C4-2B (cell line): ENCODE results near the gene WRAP73.

Experiments used
- H3K27ac ChIP-seq: fragments of 450-650 bp; 2 replicates; pipeline ENCODE4 v1.5.1; 2017
- ZFX ChIP-seq: fragments of 450-650 bp; IDR thresholded peaks from 2 replicates; pipeline ENCODE4 v1.6.1; 2017
- TF ChIP-seq, protein P1 (sequence below): fragments of 450-650 bp; conservative IDR thresholded peaks from 2 replicates; pipeline ENCODE4 v1.5.1; 2017; ENCODE audit warnings: mild to moderate bottlenecking

WRAP73 gene

DNA sequence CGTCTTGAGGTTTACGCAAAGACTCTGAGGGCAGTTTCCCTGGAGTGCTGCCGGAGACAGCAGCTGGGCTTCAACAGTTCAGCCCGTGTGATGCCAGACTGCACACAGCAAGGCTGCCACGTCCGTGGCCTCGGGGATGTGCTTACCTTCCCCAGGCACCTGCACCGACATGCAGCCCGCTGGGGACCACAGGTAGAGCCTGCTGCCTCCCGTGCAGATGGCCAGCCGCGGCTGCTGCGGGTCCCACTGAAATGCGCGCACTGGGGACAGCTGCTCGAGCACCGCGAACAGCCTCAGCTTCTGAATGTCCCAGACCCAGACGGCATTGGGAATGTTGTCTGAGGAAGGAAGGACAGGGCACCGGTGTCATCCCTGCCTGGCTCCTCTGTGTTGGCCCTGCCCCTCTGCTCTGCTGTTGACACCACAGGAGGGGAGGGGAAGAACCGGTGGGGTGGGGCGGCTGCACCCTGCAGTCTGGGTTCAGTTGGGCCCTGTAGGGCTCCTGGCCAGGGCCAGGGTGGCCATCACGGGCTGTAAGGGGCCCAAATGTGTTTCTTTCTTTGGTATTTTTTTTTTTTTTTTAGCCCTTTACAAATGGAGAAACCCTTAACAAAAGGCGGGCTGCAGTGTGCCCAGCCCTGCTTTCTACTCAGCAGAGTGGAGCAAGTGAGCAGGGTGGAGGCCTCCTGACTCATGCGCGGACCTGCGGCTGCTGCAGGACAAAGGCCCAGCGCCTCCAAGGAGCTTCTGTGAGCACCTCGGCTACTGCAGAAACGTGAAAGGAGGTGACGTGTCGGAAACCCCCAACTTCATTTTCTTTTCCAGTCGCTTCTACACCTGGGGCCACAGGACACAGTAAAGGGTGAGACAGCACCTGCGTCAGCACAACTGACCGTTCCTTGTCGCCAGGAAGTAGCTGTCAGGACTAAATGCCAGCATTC lies 18.3 kb downstream of the WRAP73 start:
- TF ChIP-seq, protein P1, sequence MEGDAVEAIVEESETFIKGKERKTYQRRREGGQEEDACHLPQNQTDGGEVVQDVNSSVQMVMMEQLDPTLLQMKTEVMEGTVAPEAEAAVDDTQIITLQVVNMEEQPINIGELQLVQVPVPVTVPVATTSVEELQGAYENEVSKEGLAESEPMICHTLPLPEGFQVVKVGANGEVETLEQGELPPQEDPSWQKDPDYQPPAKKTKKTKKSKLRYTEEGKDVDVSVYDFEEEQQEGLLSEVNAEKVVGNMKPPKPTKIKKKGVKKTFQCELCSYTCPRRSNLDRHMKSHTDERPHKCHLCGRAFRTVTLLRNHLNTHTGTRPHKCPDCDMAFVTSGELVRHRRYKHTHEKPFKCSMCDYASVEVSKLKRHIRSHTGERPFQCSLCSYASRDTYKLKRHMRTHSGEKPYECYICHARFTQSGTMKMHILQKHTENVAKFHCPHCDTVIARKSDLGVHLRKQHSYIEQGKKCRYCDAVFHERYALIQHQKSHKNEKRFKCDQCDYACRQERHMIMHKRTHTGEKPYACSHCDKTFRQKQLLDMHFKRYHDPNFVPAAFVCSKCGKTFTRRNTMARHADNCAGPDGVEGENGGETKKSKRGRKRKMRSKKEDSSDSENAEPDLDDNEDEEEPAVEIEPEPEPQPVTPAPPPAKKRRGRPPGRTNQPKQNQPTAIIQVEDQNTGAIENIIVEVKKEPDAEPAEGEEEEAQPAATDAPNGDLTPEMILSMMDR: no peak
- TF ChIP-seq ZFX: no peak

DNA sequence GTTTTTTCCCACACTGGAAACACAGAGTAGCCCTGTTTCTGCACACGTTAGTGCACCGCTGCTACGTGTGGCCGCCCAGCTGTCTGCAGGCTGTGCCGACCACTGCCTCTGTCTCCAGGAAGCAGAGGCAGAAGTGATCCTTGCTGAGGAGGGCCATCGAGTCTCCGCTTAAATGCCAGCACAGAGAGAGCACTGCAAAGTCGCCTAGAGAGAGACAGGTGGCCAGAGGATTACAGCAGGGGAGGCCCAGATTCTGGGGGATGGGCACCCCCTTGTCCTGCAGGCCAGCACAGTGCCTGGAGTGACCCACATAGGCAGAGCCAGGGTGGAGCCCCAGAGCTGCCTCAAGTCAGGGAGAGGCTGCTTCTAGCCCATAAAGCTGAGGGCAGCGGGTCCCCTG lies 19.0 kb downstream of the WRAP73 start:
- no peak overlapping the region for H3K27ac ChIP-seq
- TF ChIP-seq ZFX: no peak

More for the DNA sequence above, 18.3 kb downstream of the WRAP73 start:
- no peak overlapping the region for H3K27ac ChIP-seq

DNA sequence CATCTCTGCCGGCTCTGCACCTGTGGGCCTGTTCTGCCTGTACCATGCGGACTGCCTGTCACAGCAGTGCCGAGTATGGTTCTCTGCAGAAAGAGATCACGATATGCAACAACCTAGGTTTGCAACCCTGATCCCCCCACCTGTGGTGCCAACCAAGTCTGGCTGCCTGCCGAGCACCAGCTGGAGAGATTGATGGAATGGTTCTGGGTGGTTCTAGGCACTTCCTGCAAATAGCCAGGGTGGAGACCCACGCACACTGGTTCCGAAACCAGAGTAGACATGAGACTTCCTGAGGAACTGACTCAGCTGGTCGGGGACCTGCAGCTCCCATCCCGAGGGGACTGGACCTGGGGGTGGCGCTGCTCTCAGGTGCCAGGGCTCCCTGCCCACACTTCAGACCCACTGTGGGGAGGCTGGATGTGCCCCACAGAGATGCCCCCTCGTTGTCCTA lies 19.7 kb downstream of the WRAP73 start:
- no peak for TF ChIP-seq ZFX
- TF ChIP-seq, protein P1: no peak
- no peak overlapping the region for H3K27ac ChIP-seq

DNA sequence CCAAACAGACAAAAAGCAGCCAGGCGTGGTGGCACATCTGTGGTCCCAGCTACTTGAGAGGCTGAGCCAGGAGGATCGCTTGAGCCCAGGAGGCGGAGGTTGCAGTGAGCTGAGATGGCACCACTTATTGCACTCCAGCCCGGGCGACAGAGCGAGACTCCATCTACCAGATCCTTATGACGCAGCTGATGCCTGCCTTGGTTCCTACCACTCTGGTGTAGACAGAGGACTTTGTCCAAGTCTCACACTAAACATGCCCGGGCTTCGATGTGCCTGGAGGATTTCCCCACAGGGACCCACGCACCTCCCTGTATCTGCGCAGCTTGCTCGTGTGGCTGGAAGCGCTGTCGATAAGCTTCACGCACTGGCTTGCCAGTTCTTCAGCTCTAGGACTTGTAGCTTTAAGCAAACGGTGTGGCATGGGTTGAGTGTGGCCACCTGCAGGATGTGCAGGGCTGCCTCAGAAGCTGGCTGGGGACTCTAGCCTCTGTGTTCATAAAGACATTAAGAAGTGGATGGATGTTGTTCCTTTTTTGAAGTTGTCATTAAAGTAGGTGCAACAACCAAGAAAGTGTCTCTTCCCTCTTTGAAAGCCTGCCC lies 20.2 kb downstream of the WRAP73 start:
- no peak for TF ChIP-seq ZFX
- TF ChIP-seq, protein P1: no peak
- no peak overlapping the region for H3K27ac ChIP-seq

DNA sequence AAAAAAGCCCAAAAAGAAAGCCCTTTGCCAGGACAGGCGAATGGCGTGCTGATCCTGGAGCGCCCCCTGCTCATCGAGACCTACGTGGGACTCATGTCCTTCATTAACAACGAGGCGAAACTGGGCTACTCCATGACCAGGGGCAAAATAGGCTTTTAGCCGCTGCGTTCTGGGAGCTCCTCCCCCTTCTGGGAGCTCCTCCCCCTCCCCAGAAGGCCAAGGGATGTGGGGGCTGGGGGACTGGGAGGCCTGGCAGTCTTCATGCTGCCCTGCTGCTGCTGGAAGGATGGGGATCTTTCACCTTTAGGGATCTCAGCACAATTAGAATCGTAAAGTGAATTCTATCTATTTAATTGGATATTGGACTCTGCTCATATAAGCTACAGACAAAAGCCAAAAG lies 21.5 kb downstream of the WRAP73 start:
- no peak overlapping the region for H3K27ac ChIP-seq
- TF ChIP-seq, protein P1: no peak
- TF ChIP-seq ZFX: no peak

DNA sequence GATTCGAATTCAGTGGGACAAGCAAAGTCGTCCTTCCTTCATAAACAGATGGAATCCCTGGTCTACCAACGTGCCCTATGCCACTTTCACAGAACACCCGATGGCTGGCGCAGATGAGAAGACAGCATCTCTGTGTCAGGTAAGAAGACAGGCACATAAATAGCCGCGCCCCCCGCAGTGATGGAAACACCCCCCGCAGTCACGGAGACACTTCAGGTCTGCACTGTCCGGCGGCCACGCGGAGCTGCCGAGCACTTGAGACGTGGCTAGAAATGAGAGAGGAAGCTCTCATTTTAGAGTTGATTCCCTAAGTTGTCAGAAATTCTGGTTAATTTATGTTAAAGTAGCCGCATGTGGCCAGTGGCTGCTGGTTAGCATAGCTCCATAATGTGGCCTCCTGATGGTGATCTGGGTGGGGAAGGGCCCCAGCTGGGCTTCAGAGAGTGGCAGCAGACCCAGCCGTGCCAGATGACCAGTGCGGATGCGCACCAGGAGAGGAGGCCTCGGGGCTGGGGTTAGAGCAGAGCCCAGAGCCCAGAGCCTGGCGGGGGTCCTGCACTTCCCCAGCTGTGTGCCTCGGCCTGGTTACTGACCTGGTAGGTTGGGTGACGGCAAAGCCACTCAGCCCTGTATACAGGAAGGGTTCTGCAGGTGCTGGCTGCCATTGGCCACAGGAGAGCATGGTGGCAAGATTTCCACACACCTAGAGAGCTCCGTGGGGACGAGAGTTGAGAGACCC lies 22.2 kb downstream of the WRAP73 start:
- no peak overlapping the region for H3K27ac ChIP-seq
- TF ChIP-seq ZFX: no peak
- TF ChIP-seq, protein P1: no peak

DNA sequence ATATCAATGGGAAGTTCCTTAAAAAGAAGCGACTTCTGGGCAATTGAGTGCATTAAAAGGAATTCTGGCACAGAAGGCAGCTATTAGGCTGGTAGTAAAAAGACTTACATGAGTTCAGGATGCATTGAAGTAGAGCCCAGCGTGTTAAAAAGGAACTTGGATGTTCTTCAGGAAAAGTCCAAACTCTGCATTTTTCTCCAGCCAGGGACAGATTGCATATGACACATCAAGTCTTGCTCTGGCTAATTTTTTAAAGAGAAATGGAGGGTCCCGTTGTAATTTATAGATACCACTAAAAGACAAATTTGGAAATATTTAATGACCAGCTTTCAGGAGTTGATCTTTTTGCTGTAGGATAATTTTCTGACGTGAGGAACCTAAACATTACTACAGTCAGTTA lies 23.9 kb downstream of the WRAP73 start:
- H3K27ac ChIP-seq: no peak overlapping the region
- no peak for TF ChIP-seq ZFX
- TF ChIP-seq, protein P1: no peak
